Measurements from ENCODE around the gene AKR1C2. TPM values are rescaled to one million over a fixed set of nuclear protein-coding genes. Genes with fewer than 3 reads are reported as not detected.
"Not testable (repeated sequence)": the region's sequence is repeated elsewhere in the genome, so short reads cannot be mapped to it uniquely, and the experiment has no call there.

The AKR1C2 gene
- total RNA-seq, 2 donors from 2014 or later = 6.4 to 8.2 TPM

GRCh38 chr10:4945766-4946717 is 57.6 kb downstream of the AKR1C2 start:
- no peak for DNase-seq (ENCODE audit: low spot score)
- Histone ChIP-seq H3K9me3 (no peaks in the 10 kb centered on the region), H3K27ac (no peak overlapping the region), H3K4me3 (no peak overlapping the region), H3K36me3 (no peaks in the 10 kb centered on the region), H3K27me3 (replicated peaks; ENCODE audit: insufficient read depth) (no peaks in the 10 kb centered on the region), H3K4me1 (replicated peaks) (no peaks in the 10 kb centered on the region)
- WGBS = 61% methylated on average over 2 of the region's 2 CpGs
- no peak for TF ChIP-seq POLR2A (IDR thresholded peaks at IDR 0.05)
- TF ChIP-seq, protein P1, sequence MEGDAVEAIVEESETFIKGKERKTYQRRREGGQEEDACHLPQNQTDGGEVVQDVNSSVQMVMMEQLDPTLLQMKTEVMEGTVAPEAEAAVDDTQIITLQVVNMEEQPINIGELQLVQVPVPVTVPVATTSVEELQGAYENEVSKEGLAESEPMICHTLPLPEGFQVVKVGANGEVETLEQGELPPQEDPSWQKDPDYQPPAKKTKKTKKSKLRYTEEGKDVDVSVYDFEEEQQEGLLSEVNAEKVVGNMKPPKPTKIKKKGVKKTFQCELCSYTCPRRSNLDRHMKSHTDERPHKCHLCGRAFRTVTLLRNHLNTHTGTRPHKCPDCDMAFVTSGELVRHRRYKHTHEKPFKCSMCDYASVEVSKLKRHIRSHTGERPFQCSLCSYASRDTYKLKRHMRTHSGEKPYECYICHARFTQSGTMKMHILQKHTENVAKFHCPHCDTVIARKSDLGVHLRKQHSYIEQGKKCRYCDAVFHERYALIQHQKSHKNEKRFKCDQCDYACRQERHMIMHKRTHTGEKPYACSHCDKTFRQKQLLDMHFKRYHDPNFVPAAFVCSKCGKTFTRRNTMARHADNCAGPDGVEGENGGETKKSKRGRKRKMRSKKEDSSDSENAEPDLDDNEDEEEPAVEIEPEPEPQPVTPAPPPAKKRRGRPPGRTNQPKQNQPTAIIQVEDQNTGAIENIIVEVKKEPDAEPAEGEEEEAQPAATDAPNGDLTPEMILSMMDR (IDR thresholded peaks at IDR 0.05) = no peak
- TF ChIP-seq POLR2AphosphoS5 (IDR thresholded peaks at IDR 0.05) = no peak
- intact Hi-C loops (cut with DNase I) = no loop called here

GRCh38 chr10:4944841-4945240 is 58.8 kb downstream of the AKR1C2 start:
- Histone ChIP-seq H3K27me3 (replicated peaks; ENCODE audit: insufficient read depth) (no peaks in the 10 kb centered on the region), H3K4me1 (replicated peaks) (no peaks in the 10 kb centered on the region), H3K27ac (no peak overlapping the region), H3K4me3 (no peak overlapping the region), H3K9me3 (no peaks in the 10 kb centered on the region), H3K36me3 (no peaks in the 10 kb centered on the region)
- DNase-seq (ENCODE audit: low spot score) = no peak
- intact Hi-C loops (cut with DNase I) = loop anchor here (5.0 kb wide), 1 partner anchor 93 kb away; no protein-coding TSS in a partner anchor
- WGBS = 95% methylated on average over 1 of the region's 1 CpG
- no peak for TF ChIP-seq POLR2A (IDR thresholded peaks at IDR 0.05)
- no peak for TF ChIP-seq POLR2AphosphoS5 (IDR thresholded peaks at IDR 0.05)
- TF ChIP-seq, protein P1 (IDR thresholded peaks at IDR 0.05) = no peak

DNA sequence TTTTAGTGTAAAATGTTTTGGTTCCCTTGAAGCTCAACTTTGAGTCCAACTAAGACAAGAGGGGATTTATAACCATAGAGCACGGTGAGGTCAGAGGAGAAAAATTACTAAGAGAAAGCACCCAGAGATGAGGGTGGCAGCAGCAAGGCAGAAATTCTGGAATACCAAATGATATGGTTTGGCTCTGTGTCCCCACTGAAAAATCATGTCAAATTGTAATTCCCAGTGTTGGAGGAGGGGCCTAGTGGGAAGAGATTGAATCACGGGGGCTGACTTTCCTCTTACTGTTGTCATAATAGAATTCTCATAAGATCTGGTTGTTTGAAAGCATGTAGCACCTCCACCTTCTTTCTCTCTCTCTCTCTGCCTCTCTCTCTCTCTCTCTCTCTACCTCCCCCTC is 59.8 kb downstream of the AKR1C2 start:
- Histone ChIP-seq H3K27me3 (replicated peaks; ENCODE audit: insufficient read depth) (no peaks in the 10 kb centered on the region), H3K27ac (no peak overlapping the region), H3K4me3 (no peak overlapping the region), H3K4me1 (replicated peaks) (no peaks in the 10 kb centered on the region), H3K9me3 (no peaks in the 10 kb centered on the region), H3K36me3 (no peaks in the 10 kb centered on the region)
- no peak for DNase-seq (ENCODE audit: low spot score)
- TF ChIP-seq POLR2A (IDR thresholded peaks at IDR 0.05) (no peak), POLR2AphosphoS5 (IDR thresholded peaks at IDR 0.05) (no peak)
- TF ChIP-seq, protein P1 (IDR thresholded peaks at IDR 0.05) = no peak
- 42% methylated on average over 2 of the region's 2 CpGs for WGBS
- intact Hi-C loops (cut with DNase I) = loop anchor here (5.0 kb wide), 1 partner anchor 92 kb away; no protein-coding TSS in a partner anchor

GRCh38 chr10:4943416-4943815 is 60.2 kb downstream of the AKR1C2 start:
- H3K9me3 ChIP-seq; H3K27me3 ChIP-seq (replicated peaks; ENCODE audit: insufficient read depth); H3K4me3 ChIP-seq; H3K4me1 ChIP-seq (replicated peaks); DNase-seq (ENCODE audit: low spot score); H3K27ac ChIP-seq; H3K36me3 ChIP-seq: not testable (repeated sequence)
- intact Hi-C loops (cut with DNase I) = loop anchor here (5.0 kb wide), 1 partner anchor 91 kb away; no protein-coding TSS in a partner anchor

- not testable (repeated sequence) for H3K27me3 ChIP-seq (replicated peaks; ENCODE audit: insufficient read depth); H3K9me3 ChIP-seq; H3K4me3 ChIP-seq; H3K4me1 ChIP-seq (replicated peaks); DNase-seq (ENCODE audit: low spot score); H3K27ac ChIP-seq; H3K36me3 ChIP-seq
- WGBS = 48% methylated on average over 2 of the region's 2 CpGs
- intact Hi-C loops (cut with DNase I) = loop anchor here (5.0 kb wide), 1 partner anchor 91 kb away; no protein-coding TSS in a partner anchor
Measured at GRCh38 chr10:4942931-4943330, 60.7 kb downstream of the AKR1C2 start.
